Measurements from ENCODE around the gene SNX32. TPM values are rescaled to one million over a fixed set of nuclear protein-coding genes. Genes with fewer than 3 reads are reported as not detected.

The SNX32 gene
- total RNA-seq, 4 donors from 2014 or later: 0.45 TPM; not detected in 3

GRCh38 chr11:65886826-65887722 lies 53.3 kb downstream of the SNX32 start:
- intact Hi-C loops (cut with DNase I): loop anchor here (2.0 kb wide), 1 partner anchor 102 kb away; no protein-coding TSS in a partner anchor
- no peaks in the 10 kb centered on the region for H3K9me3 ChIP-seq
- WGBS, 2 donors: 86 to 87% methylated on average over 14 of the region's 14 CpGs
- H3K4me3 ChIP-seq (replicated peaks in 1 of 3): peak overlapping the region in 1 of 3 donors; percentile 55
- H3K36me3 ChIP-seq: peaks cover 12 to 16% of the 10 kb centered on the region in 2 donors
- TF ChIP-seq POLR2A (IDR thresholded peaks at IDR 0.05) (no peak), CTCF (IDR thresholded peaks at IDR 0.05) (no peak)
- DNase-seq: no peak
- H3K4me1 ChIP-seq: peaks cover 34 to 36% of the 10 kb centered on the region in 2 donors
- no peak overlapping the region for H3K27ac ChIP-seq
- no peaks in the 10 kb centered on the region for H3K27me3 ChIP-seq

- intact Hi-C loops (cut with DNase I): loop anchor here (2.0 kb wide), 1 partner anchor 101 kb away; no protein-coding TSS in a partner anchor
- DNase-seq: no peak
- Histone ChIP-seq H3K4me1 (peaks cover 34 to 43% of the 10 kb centered on the region in 2 donors), H3K27me3 (no peaks in the 10 kb centered on the region), H3K27ac (peak overlapping the region; percentile 62 to 97 (median 92)), H3K4me3 (replicated peaks in 1 of 3) (peak overlapping the region; percentile 41 to 69 (median 55)), H3K36me3 (peaks cover 12 to 16% of the 10 kb centered on the region in 2 donors), H3K9me3 (no peaks in the 10 kb centered on the region)
- no peak for TF ChIP-seq POLR2A (IDR thresholded peaks at IDR 0.05)
- TF ChIP-seq CTCF (IDR thresholded peaks at IDR 0.05): no peak
- WGBS, 2 donors: 5 to 100% methylated on average over 1 to 8 of the region's 23 CpGs
These were observed 54.0 kb downstream of the SNX32 start for GRCh38 chr11:65887723-65888162.

GRCh38 chr11:65888163-65888814 lies 54.5 kb downstream of the SNX32 start, which contains the start of gene FIBP:
Gene FIBP, minus strand, starts transcription at chr11:65888471. Its CDS starts 53 bp downstream, at chr11:65888418.
- H3K4me3 ChIP-seq (replicated peaks in 1 of 3): peak within 1 kb of the TSS; percentile 41 to 69 (median 55)
- no peaks in the 10 kb centered on the region for H3K27me3 ChIP-seq
- peaks cover 10 to 11% of the 10 kb centered on the region in 2 donors for H3K36me3 ChIP-seq
- H3K4me1 ChIP-seq: peaks cover 34 to 48% of the 10 kb centered on the region in 2 donors
- peak; percentile 97 to 99 for DNase-seq
- H3K27ac ChIP-seq: peak within 1 kb of the TSS; percentile 82 to 97 (median 92)
- intact Hi-C loops (cut with DNase I): no loop called here
- WGBS, 2 donors: 0 to 1% methylated on average over 25 to 28 of the region's 57 CpGs
- H3K9me3 ChIP-seq: no peaks in the 10 kb centered on the region
- TF ChIP-seq POLR2A (IDR thresholded peaks at IDR 0.05): peak; percentile 5 to 87
- TF ChIP-seq CTCF (IDR thresholded peaks at IDR 0.05): peak; percentile 69 to 94 (median 83)

GRCh38 chr11:65890324-65891218 lies 56.8 kb downstream of the SNX32 start, which contains the start of gene CCDC85B:
Gene CCDC85B, plus strand, starts transcription at chr11:65890673. Its CDS starts 111 bp downstream, at chr11:65890784.
- peaks cover 34 to 55% of the 10 kb centered on the region in 2 donors for H3K4me1 ChIP-seq
- H3K9me3 ChIP-seq: no peaks in the 10 kb centered on the region
- DNase-seq: peak; percentile 98
- intact Hi-C loops (cut with DNase I): no loop called here
- peaks cover 0 to 3% of the 10 kb centered on the region in 2 donors for H3K36me3 ChIP-seq
- H3K27ac ChIP-seq: peak within 1 kb of the TSS; percentile 83 to 97 (median 92)
- H3K27me3 ChIP-seq: no peaks in the 10 kb centered on the region
- WGBS, 2 donors: 0 to 3% methylated on average over 8 to 25 of the region's 94 CpGs
- TF ChIP-seq POLR2A (IDR thresholded peaks at IDR 0.05) (peak; percentile 77 to 94), CTCF (IDR thresholded peaks at IDR 0.05) (peak in 3 of 6 experiments; percentile 9 to 29 (median 11))
- peak within 1 kb of the TSS; percentile 31 to 66 (median 59) for H3K4me3 ChIP-seq (replicated peaks in 1 of 3)
